ENCODE results near the gene GRAP. TPM values are rescaled to one million over a fixed set of nuclear protein-coding genes. Genes with fewer than 3 reads are reported as not detected.

Gene GRAP
- total RNA-seq, 2 experiments from 2014 or later = 15.4 to 16.1 TPM

- DNase-seq = no peak
- no peak overlapping the region for H3K27ac Mint-ChIP-seq
- H3K27me3 Mint-ChIP-seq = peaks cover 2% of the 10 kb centered on the region
- H3K36me3 Mint-ChIP-seq (ENCODE audit: low read depth) = no peaks in the 10 kb centered on the region
- ChIA-PET CTCF (interaction anchor here (1.2 kb wide), 1 partner anchor 58 kb away, joined by 4 read pairs; no protein-coding TSS in a partner anchor), POLR2A (no interaction called here)
- H3K9me3 Mint-ChIP-seq = no peaks in the 10 kb centered on the region
- H3K4me3 Mint-ChIP-seq = no peak overlapping the region
- no peaks in the 10 kb centered on the region for H3K4me1 Mint-ChIP-seq
Measured at GRCh38 chr17:19018600-19018950, 28.2 kb downstream of the GRAP start.

GRCh38 chr17:19017804-19018599 lies 28.8 kb downstream of the GRAP start:
- H3K36me3 Mint-ChIP-seq (ENCODE audit: low read depth) = no peaks in the 10 kb centered on the region
- ChIA-PET POLR2A (no interaction called here), CTCF (interaction anchor here (1.2 kb wide), 1 partner anchor 57 kb away, joined by 4 read pairs; no protein-coding TSS in a partner anchor)
- no peak for DNase-seq
- no peak overlapping the region for H3K4me3 Mint-ChIP-seq
- H3K9me3 Mint-ChIP-seq = no peaks in the 10 kb centered on the region
- H3K27me3 Mint-ChIP-seq = peaks cover 2% of the 10 kb centered on the region
- no peaks in the 10 kb centered on the region for H3K4me1 Mint-ChIP-seq
- H3K27ac Mint-ChIP-seq = no peak overlapping the region

- DNase-seq = no peak
- Mint-ChIP-seq H3K36me3 (ENCODE audit: low read depth) (no peaks in the 10 kb centered on the region), H3K4me1 (no peaks in the 10 kb centered on the region), H3K27me3 (peaks cover 2% of the 10 kb centered on the region), H3K27ac (no peak overlapping the region), H3K4me3 (no peak overlapping the region), H3K9me3 (no peaks in the 10 kb centered on the region)
- ChIA-PET POLR2A (interaction anchor here (3.2 kb wide), 1 partner anchor 13 kb away, joined by 13 read pairs; the partner anchor contains the start of gene FAM83G), CTCF (interaction anchor here (1.2 kb wide), 1 partner anchor 56 kb away, joined by 4 read pairs; no protein-coding TSS in a partner anchor)
Measured at GRCh38 chr17:19017401-19017800, 29.4 kb downstream of the GRAP start.

GRCh38 chr17:19016881-19017280 lies 29.9 kb downstream of the GRAP start:
- H3K4me1 Mint-ChIP-seq = no peaks in the 10 kb centered on the region
- no peak for DNase-seq
- H3K4me3 Mint-ChIP-seq = no peak overlapping the region
- no peak overlapping the region for H3K27ac Mint-ChIP-seq
- POLR2A ChIA-PET = interaction anchor here (3.2 kb wide), 1 partner anchor 12 kb away, joined by 13 read pairs; the partner anchor contains the start of gene FAM83G
- H3K36me3 Mint-ChIP-seq (ENCODE audit: low read depth) = no peaks in the 10 kb centered on the region
- H3K9me3 Mint-ChIP-seq = no peaks in the 10 kb centered on the region
- peaks cover 2% of the 10 kb centered on the region for H3K27me3 Mint-ChIP-seq
- CTCF ChIA-PET = no interaction called here

- Mint-ChIP-seq H3K36me3 (ENCODE audit: low read depth) (no peaks in the 10 kb centered on the region), H3K27me3 (peaks cover 2% of the 10 kb centered on the region), H3K9me3 (no peaks in the 10 kb centered on the region), H3K27ac (no peak overlapping the region), H3K4me3 (no peak overlapping the region), H3K4me1 (no peaks in the 10 kb centered on the region)
- ChIA-PET POLR2A (interaction anchor here (3.2 kb wide), 1 partner anchor 12 kb away, joined by 13 read pairs; the partner anchor contains the start of gene FAM83G), CTCF (no interaction called here)
- DNase-seq = no peak
Measured at GRCh38 chr17:19016297-19016696, 30.5 kb downstream of the GRAP start.

- POLR2A ChIA-PET = interaction anchor here (0.6 to 3.2 kb wide), 2 partner anchors 11 to 20 kb away, joined by 3 to 13 read pairs; partner anchors contain the start of gene FAM83G
- H3K9me3 Mint-ChIP-seq = no peaks in the 10 kb centered on the region
- no peak for DNase-seq
Measured at GRCh38 chr17:19015428-19015827, 31.3 kb downstream of the GRAP start.

GRCh38 chr17:19014628-19015215 lies 32.0 kb downstream of the GRAP start:
- Mint-ChIP-seq H3K27me3 (peaks cover 5% of the 10 kb centered on the region), H3K4me1 (no peaks in the 10 kb centered on the region), H3K27ac (no peak overlapping the region), H3K36me3 (ENCODE audit: low read depth) (no peaks in the 10 kb centered on the region), H3K4me3 (no peak overlapping the region), H3K9me3 (no peaks in the 10 kb centered on the region)
- ChIA-PET POLR2A (interaction anchor here (0.6 to 3.2 kb wide), 3 partner anchors 10 to 20 kb away, joined by 3 to 13 read pairs (median 3); partner anchors contain the start of gene FAM83G), CTCF (no interaction called here)
- DNase-seq = no peak

More at GRCh38 chr17:19015428-19015827, 31.3 kb downstream of the GRAP start:
- Mint-ChIP-seq H3K4me3 (no peak overlapping the region), H3K4me1 (no peaks in the 10 kb centered on the region), H3K27ac (no peak overlapping the region), H3K27me3 (peaks cover 5% of the 10 kb centered on the region), H3K36me3 (ENCODE audit: low read depth) (no peaks in the 10 kb centered on the region)
- CTCF ChIA-PET = no interaction called here

- ChIA-PET CTCF (no interaction called here), POLR2A (interaction anchor here (0.7 to 3.2 kb wide), 2 partner anchors 9 to 12 kb away, joined by 3 to 13 read pairs; partner anchors contain the start of gene FAM83G)
- no peak for DNase-seq
- H3K9me3 Mint-ChIP-seq = no peaks in the 10 kb centered on the region
- H3K27me3 Mint-ChIP-seq = peaks cover 5% of the 10 kb centered on the region
- no peaks in the 10 kb centered on the region for H3K4me1 Mint-ChIP-seq
- no peak overlapping the region for H3K27ac Mint-ChIP-seq
- no peaks in the 10 kb centered on the region for H3K36me3 Mint-ChIP-seq (ENCODE audit: low read depth)
- no peak overlapping the region for H3K4me3 Mint-ChIP-seq
Measured at GRCh38 chr17:19013806-19014627, 32.7 kb downstream of the GRAP start.

GRCh38 chr17:19013226-19013625 lies 33.5 kb downstream of the GRAP start:
- CTCF ChIA-PET = no interaction called here
- no peaks in the 10 kb centered on the region for H3K9me3 Mint-ChIP-seq
- POLR2A ChIA-PET = no interaction called here
- no peak for DNase-seq
- H3K4me3 Mint-ChIP-seq = no peak overlapping the region
- no peak overlapping the region for H3K27ac Mint-ChIP-seq
- no peaks in the 10 kb centered on the region for H3K4me1 Mint-ChIP-seq
- no peaks in the 10 kb centered on the region for H3K36me3 Mint-ChIP-seq (ENCODE audit: low read depth)
- H3K27me3 Mint-ChIP-seq = peaks cover 5% of the 10 kb centered on the region

- H3K9me3 Mint-ChIP-seq = no peaks in the 10 kb centered on the region
- POLR2A ChIA-PET = no interaction called here
- no peak overlapping the region for H3K27ac Mint-ChIP-seq
- CTCF ChIA-PET = no interaction called here
- H3K27me3 Mint-ChIP-seq = peaks cover 11% of the 10 kb centered on the region
- no peak for DNase-seq
- no peak overlapping the region for H3K4me3 Mint-ChIP-seq
- H3K36me3 Mint-ChIP-seq (ENCODE audit: low read depth) = no peaks in the 10 kb centered on the region
- no peaks in the 10 kb centered on the region for H3K4me1 Mint-ChIP-seq
Measured at GRCh38 chr17:19012171-19013080, 34.3 kb downstream of the GRAP start.

GRCh38 chr17:19011581-19011980 lies 35.2 kb downstream of the GRAP start:
- no peaks in the 10 kb centered on the region for H3K9me3 Mint-ChIP-seq
- H3K4me3 Mint-ChIP-seq = no peak overlapping the region
- H3K4me1 Mint-ChIP-seq = no peaks in the 10 kb centered on the region
- peaks cover 16% of the 10 kb centered on the region for H3K27me3 Mint-ChIP-seq
- no peak overlapping the region for H3K27ac Mint-ChIP-seq
- ChIA-PET CTCF (no interaction called here), POLR2A (no interaction called here)
- DNase-seq = no peak
- H3K36me3 Mint-ChIP-seq (ENCODE audit: low read depth) = no peaks in the 10 kb centered on the region

GRCh38 chr17:19010729-19011505 lies 35.8 kb downstream of the GRAP start:
- Mint-ChIP-seq H3K4me3 (no peak overlapping the region), H3K9me3 (no peaks in the 10 kb centered on the region), H3K4me1 (no peaks in the 10 kb centered on the region), H3K27me3 (peaks cover 18% of the 10 kb centered on the region), H3K36me3 (ENCODE audit: low read depth) (no peaks in the 10 kb centered on the region), H3K27ac (no peak overlapping the region)
- POLR2A ChIA-PET = no interaction called here
- CTCF ChIA-PET = no interaction called here
- no peak for DNase-seq
